ENCODE results near the gene GDA.

GRCh38 chr9:72185561-72185960, 36.3 kb downstream of the GDA start:
- no peak for TF ChIP-seq CTCF (IDR thresholded peaks at IDR 0.05)
- TF ChIP-seq POLR2A (IDR thresholded peaks at IDR 0.05), result no peak
